HepG2 (cell line): ENCODE measurements around the gene GNGT2. TPM values are rescaled to one million over a fixed set of nuclear protein-coding genes. Genes with fewer than 3 reads are reported as not detected.

Experiments
- ADNP ChIP-seq: sonication (generic); formaldehyde crosslinking; IDR thresholded peaks from 2 replicates; pipeline ENCODE4 v1.4.0; 2020; ENCODE audit warnings: missing genetic modification reagents
- ATF6 ChIP-seq: sonication (generic); formaldehyde crosslinking; conservative IDR thresholded peaks from 2 replicates; pipeline ENCODE4 v1.4.0; 2020; ENCODE audit warnings: missing genetic modification reagents
- ATF7 ChIP-seq, 2 experiments: fragments of 450-650 bp in 1 of 2; sonication (generic) in 1 of 2; formaldehyde crosslinking in 1 of 2; IDR thresholded peaks; 2 replicates each; pipeline versions ENCODE4 v1.4.0 to v1.6.1; 2016 to 2020; ENCODE audit warnings: antibody characterized with exemption in 1 of 2, mild to moderate bottlenecking in 1 of 2, missing genetic modification reagents in 1 of 2
- CCDC6 ChIP-seq: sonication (generic); formaldehyde crosslinking; IDR thresholded peaks from 2 replicates; pipeline ENCODE4 v1.8.1; 2022; ENCODE audit warnings: mild to moderate bottlenecking, missing genetic modification reagents, moderate library complexity
- CENPBD1 ChIP-seq: sonication (generic); formaldehyde crosslinking; IDR thresholded peaks from 2 replicates; pipeline ENCODE4 v1.8.0; 2022; ENCODE audit warnings: missing genetic modification reagents, low read depth, mild to moderate bottlenecking, borderline replicate concordance
- EHMT2 ChIP-seq: fragments of 200-600 bp; sonication (generic); IDR thresholded peaks from 2 replicates; pipeline ENCODE4 v1.7.0; 2017; ENCODE audit warnings: antibody characterized with exemption, low read depth, low read length, borderline replicate concordance
- GLMP ChIP-seq: sonication (generic); formaldehyde crosslinking; IDR thresholded peaks from 2 replicates; pipeline ENCODE4 v1.9.0; 2021; ENCODE audit warnings: missing genetic modification reagents, mild to moderate bottlenecking, borderline replicate concordance
- JUN ChIP-seq: sonication (generic); formaldehyde crosslinking; IDR thresholded peaks from 2 replicates; pipeline ENCODE4 v1.4.0; 2020; ENCODE audit warnings: mild to moderate bottlenecking, missing genetic modification reagents
- KLF15 ChIP-seq: sonication (generic); formaldehyde crosslinking; IDR thresholded peaks from 2 replicates; pipeline ENCODE4 v1.8.1; 2023; ENCODE audit warnings: borderline replicate concordance, mild to moderate bottlenecking, inconsistent platforms, missing genetic modification reagents, mixed read lengths
- NCOR1 ChIP-seq: fragments of 200-600 bp; sonication (generic); IDR thresholded peaks from 2 replicates; pipeline ENCODE4 v1.7.0; 2017; ENCODE audit warnings: antibody characterized with exemption, low read length, borderline replicate concordance
- RELA ChIP-seq: sonication (generic); formaldehyde crosslinking; IDR thresholded peaks from 2 replicates; pipeline ENCODE4 v1.4.0; 2020; ENCODE audit warnings: missing genetic modification reagents
- REST ChIP-seq, 2 experiments: IDR thresholded peaks; 2 replicates each; pipeline ENCODE4 v1.6.1; 2011 to 2012; ENCODE audit warnings: low read length in 2 of 2, borderline replicate concordance in 1 of 2, low read depth in 1 of 2, mild to moderate bottlenecking in 1 of 2, moderate library complexity in 1 of 2
- ZBTB10 ChIP-seq: sonication (generic); formaldehyde crosslinking; IDR thresholded peaks from 2 replicates; pipeline ENCODE4 v1.4.0; 2020; ENCODE audit warnings: missing genetic modification reagents, borderline replicate concordance
- ZFP82 ChIP-seq: sonication (generic); formaldehyde crosslinking; IDR thresholded peaks from 2 replicates; pipeline ENCODE4 v1.5.1; 2020; ENCODE audit warnings: mild to moderate bottlenecking, missing genetic modification reagents, borderline replicate concordance
- ZNF256 ChIP-seq: sonication (generic); formaldehyde crosslinking; conservative IDR thresholded peaks from 2 replicates; pipeline ENCODE4 v1.4.0; 2020; ENCODE audit warnings: missing genetic modification reagents
- ZNF75D ChIP-seq: sonication (generic); formaldehyde crosslinking; IDR thresholded peaks from 2 replicates; pipeline ENCODE4 v1.8.1; 2023; ENCODE audit warnings: missing genetic modification reagents, mild to moderate bottlenecking, borderline replicate concordance
- polyA plus RNA-seq, 8 experiments: library from polyadenylated mRNA; depleted of rRNA in 3 of 8; stranded (reverse) in 7 of 8; unstranded in 1 of 8; fragments of >200 nt; fragmentation: Illumina TruSeq in 4 of 8; extraction: Trizol in 4 of 8; gene quantifications; 2 replicates each; pipeline versions ENCODE4 v1.2.1 to v1.2.3, GENCODE V29; 2011 to 2016; ENCODE audit warnings: low read depth in 4 of 8, missing spikeins in 1 of 8, mixed read lengths in 1 of 8; ENCODE audit not compliant: insufficient read depth in 1 of 8
- total RNA-seq, 5 experiments: library from RNA; depleted of rRNA; stranded (reverse); fragments of >200 nt; fragmentation: Illumina TruSeq; extraction: Trizol; gene quantifications; 2 replicates each; pipeline ENCODE4 v1.2.3, GENCODE V29; 2016; ENCODE audit warnings: low read depth in 1 of 5

The GNGT2 gene
- total and polyA plus RNA-seq, 2 of the 13 experiments (the other 11 are each of a cell fraction or from before 2014, with no cell fraction given) = not detected

- 0 out of 2 replicates have a peak, but pooled peaks have one; percentile 11 for TF ChIP-seq JUN (CRISPR knock-in tag)
- TF ChIP-seq ADNP = peak; percentile 73
- TF ChIP-seq ATF6 (CRISPR knock-in tag) = no peak; the same call in 1 of the 2 replicates
- no peak for TF ChIP-seq ATF7 (IDR thresholded peaks at IDR 0.05)
- TF ChIP-seq ATF7 (CRISPR knock-in tag; IDR thresholded peaks at IDR 0.05) = 0 out of 2 replicates have a peak, but pooled peaks have one; percentile 46
- TF ChIP-seq ZNF75D (CRISPR knock-in tag) = no peak
- no peak for TF ChIP-seq REST (IDR thresholded peaks at IDR 0.05; ENCODE audit: borderline replicate concordance in 1 of 2, low read depth in 1 of 2, low read length in 2 of 2)
- no peak; the same call in none of the 2 replicates for TF ChIP-seq RELA (CRISPR knock-in tag)
- no peak for TF ChIP-seq EHMT2
- TF ChIP-seq GLMP (CRISPR knock-in tag) = no peak
- TF ChIP-seq CCDC6 (CRISPR knock-in tag) = peak; percentile 95; the same call in 1 of the 2 replicates
- TF ChIP-seq ZNF256 = peak; percentile 89
- no peak; the same call in 1 of the 2 replicates for TF ChIP-seq ZFP82
- TF ChIP-seq NCOR1 = peak; percentile 92
- TF ChIP-seq CENPBD1 (CRISPR knock-in tag) = no peak
- TF ChIP-seq KLF15 (CRISPR knock-in tag) = no peak; the same call in none of the 2 replicates
- TF ChIP-seq ZBTB10 = peak; percentile 85; the same call in 1 of the 2 replicates
Observed at GRCh38 chr17:49191917-49192741, 18.2 kb downstream of the GNGT2 start (continued).
